ENCODE measurements around the gene ZCRB1.
A peak's percentile ranks its signal among the peaks of the same experiment; 100 is the strongest.
"Not testable (repeated sequence)": the region's sequence is repeated elsewhere in the genome, so short reads cannot be mapped to it uniquely, and the experiment has no call there.

Gene ZCRB1, protein sequence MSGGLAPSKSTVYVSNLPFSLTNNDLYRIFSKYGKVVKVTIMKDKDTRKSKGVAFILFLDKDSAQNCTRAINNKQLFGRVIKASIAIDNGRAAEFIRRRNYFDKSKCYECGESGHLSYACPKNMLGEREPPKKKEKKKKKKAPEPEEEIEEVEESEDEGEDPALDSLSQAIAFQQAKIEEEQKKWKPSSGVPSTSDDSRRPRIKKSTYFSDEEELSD

DNA sequence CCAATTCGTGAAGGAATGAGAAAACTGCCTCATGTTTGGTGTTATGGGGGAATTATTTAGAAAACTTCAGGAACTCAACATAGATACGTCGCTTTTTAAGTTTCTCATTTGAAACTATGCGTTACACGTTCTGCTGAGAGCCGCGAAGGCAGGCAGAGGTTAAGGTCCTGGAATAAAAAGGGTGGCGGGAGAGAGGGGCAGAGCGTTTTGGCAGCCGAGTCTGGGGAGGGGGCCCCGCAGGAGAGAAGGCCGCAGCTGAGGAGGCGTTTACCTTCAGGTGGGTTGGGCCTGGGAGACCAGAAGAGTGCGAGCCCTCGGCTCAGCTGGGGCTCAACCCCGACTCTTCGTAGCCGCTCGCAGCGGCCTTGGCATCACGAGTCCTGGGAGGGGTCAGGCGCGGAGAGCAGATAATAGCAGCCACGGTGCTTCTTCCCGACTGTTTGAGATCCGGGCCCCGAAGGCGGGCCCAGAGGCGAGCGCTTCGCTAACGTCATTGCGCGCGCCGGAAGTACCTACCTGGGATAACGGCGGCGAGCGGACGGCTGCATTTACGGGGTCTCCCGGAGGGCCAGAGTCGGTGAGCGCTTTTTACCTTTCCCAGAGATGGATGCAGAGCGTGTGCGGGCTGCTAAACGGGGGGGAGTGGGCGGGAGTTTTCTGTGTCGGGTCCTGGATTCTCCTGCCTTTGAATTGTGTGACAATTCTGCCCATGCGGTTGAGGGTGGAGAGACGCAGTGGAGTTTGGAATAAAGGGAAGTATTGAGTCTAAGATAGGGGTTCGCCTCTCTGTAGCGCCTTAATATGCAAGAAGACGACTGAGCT is at the start of gene ZCRB1, which contains the start of gene PPHLN1:
ZCRB1 (minus strand) TSS at position 442 of the 822 bp plus-strand sequence. CDS start 1,992 bp downstream, outside the sequence.
PPHLN1 (plus strand) TSS at position 515 of the 822 bp plus-strand sequence. CDS start 9,736 bp downstream, outside the sequence.
- DNase-seq, result peak; percentile 63

DNA sequence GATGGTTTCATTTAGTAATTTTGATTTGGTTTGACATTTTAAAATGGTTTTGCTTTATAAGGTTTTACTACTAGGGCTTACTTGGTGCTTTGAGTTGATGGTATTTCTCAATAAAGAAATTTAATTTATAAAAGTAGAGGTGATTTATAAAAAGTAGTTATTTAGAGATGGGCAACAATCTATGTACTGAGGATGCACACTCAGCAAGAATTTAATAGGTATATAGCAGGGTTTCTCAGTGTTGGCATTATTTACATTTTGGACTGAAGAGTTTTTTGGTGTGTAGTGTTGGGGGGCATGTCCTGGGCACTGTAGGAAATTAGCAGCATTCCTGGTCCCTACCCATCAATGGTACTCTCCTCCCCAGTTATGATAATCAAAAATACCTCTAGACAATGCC is 47.8 kb upstream of the ZCRB1 start:
- no peak for DNase-seq

DNA sequence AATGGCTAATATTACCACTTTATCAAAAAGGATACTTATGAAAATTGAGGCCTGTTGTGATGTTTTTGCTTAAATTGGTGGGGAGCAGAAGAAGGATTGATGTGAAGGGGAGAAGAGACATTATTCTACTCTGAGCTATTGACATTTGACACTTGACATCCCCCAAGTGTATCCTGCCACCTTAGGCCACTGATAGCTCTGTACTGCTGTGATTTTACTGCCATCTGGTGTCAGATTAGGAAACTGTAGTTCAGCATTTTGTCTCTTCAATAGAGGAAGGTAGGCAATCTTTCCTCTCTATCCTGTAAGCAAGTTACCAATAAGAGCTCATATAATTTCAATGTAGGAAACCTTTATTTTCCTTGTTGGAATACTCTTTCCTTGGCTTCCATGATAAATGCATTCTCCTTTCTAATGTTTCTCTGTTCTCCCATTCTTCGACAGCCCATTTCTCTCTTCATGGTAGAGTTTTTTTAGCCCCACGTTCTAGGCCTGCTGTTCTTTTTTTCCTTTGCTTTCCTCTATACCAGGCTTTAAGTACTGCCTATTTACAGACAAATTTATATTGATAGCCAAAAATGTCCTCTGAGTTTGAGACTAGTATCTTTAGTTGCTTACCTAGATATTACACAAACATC is 46.4 kb upstream of the ZCRB1 start:
- DNase-seq, result peak; percentile 6

DNA sequence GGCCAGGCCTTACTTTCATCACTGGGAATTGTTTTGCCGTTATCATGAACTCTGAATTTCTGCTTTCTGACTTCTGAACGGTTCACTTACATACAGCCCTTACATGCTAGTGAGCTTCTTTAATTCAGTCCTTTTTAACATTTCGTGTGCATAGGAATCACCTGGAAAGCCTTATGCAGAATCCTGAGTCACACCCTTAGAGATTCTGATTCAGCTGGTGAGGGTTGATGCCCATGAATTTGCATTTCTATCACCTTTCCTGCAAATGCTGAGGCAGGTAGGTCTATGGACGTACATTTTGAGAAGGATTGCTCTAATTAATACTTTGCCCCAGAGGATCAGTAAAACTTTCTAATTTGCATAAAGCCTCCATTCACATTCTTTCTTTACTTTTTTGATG is 44.1 kb upstream of the ZCRB1 start:
- DNase-seq, result no peak

DNA sequence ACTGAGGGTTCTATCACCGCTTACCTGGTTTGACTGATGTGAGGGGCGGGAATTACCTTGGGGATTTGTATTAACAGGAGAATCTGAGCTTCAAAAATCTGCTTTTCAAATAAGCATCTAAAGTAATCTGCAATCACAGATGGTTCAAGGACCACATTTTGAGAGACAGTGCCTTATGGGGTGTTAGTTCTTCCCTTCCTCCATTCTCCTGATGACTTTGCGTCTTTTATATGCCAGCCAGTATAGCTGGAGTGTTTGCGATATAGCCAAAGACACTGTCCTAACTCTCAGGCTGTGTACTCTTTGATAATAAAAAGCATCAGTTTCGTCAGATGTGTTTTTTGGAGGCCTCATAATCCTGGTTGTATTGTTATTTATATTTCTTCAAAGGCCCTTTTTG is 39.6 kb upstream of the ZCRB1 start:
- no peak for DNase-seq

DNA sequence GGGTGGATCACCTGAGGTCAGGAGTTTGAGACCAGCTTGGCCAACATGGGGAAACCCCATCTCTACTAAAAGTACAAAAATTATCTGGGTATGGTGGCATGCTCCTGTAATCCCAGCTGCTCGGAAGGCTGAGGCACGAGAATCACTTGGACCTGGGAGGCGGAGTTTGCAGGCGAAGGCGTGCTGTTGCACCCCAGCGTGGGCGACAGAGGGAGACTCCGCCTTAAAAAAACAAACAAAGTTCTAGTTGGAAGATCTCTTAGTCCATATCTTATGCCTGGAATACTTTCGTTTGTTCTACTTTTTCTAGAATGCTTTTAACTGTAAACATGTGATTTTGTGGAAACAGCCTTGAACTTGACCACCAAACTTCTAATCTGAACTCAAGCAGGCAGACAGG is 38.8 kb upstream of the ZCRB1 start:
- no peak for DNase-seq

DNA sequence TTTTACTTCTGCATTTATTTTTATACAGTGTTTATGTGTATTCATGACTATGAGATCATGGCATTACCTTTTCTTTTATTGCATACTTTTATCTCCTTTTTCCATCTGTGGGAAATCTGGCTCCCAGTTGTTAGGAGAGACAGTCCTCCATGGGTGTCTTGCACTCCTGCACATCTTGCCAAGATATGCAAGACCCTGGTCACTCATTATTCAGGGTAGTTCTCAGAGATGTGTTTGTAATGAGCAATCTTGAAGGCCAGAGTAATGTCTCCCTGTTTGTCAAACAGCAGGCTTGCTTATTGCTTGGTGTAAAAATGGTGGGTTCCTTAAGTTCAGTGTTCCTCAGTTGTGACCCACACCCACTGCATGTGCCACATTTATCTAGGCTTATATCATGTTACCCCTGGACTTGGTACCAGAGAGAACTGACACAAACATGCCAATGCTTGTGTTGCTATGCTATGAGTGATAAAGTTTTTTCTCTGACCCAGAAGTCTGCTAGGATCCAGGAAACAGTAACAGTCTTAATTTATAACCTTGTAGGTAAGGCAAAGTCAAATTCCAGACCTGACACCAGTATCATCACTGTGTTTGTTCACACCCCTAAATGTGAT is 36.9 kb upstream of the ZCRB1 start:
- no peak for DNase-seq

DNA sequence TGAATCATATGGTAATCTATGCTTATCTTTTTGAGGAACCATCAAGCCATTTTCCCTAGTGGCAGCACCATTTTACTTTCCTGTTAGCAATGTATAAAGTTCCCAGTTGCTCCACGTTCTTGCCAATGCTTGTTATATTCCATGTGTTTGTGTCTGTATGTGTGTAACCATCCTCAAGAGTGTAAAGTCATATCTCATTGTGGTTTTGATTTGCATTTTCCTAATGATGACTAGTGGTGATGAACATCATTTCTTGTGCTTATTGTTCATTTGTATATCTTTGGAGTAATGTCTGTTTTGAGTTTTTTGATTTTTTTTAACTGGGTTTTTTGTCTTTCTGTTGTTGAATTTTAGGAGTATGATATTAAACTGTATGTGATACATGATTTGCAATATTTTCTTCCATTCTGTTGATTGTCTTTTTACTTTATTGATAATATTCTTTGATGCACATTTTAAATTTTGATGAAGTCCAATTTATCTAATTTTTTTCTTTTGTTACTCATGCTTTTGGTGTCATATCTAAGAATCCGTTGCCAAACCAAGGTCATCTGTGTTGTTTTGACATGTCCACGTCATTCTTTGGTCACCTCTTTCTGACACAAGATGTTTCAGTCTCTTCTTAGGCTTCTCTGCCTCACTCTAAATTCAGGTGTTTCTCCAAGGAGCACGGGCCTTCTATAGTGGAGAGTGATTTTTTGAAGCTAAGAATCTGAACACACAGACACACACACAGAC is 36.2 kb upstream of the ZCRB1 start:
- no peak for DNase-seq

DNA sequence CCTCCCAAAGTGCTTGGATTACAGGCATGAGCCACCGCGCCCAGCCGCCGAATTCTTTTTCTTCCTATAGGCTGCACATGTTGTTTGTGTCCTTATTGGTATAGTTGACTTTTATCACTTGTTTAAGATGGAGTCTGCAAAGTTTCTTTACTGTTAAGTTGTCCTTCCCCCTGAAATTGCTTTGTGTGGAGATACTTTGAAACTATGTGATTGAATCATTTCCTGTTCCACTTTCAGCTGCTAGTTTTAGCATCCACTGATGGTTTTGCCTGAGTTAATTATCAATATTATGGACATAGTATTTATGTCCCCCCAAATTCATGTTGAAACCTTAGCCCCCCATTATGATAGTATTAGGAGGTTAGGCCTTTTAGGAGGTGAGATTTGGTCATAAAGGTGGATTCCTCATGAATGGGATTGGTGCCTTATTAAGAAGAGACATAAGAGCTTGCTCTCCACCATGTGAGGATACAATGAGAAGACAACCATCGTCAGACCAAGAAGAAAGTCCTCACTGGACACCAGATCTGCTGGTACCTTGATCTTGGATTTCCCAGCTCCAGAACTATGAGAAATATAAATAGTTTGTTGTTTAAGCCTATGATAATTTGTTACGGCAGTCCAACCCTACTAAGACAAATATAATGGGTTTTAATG is 35.0 kb upstream of the ZCRB1 start:
- DNase-seq, result no peak

DNA sequence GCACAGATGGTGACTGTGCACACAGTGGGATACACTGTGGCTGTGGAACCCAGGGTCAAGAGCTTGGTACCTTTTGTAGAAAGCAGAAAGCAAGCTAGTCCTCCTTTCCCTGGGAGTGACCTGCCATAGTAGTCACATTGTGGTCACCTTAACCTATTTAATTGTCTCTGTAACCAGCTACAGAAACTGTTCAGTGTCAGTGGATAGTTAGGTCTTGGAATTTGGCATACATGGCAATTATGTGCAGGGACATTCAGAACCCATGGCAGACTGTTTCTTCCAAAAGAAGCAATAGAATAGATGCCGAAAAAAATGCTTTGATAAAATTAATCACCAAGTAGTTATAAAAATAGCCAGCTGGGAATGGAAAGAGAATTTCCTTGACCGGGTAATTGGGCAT is 30.4 kb upstream of the ZCRB1 start:
- no peak for DNase-seq

DNA sequence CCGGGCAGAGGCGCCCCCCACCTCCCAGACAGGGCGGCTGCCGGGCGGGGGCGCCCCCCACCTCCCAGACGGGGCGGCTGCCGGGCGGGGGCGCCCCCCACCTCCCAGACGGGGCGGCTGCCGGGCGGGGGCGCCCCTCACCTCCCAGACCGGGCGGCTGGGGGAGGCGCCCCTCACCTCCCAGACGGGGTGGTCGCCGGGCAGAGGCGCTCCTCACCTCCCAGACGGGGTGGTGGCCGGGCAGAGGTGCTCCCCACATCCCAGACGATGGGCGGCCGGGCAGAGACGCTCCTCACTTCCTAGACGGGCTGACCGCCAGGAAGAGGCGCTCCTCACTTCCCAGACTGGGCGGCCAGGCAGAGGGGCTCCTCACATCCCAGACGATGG is 24.1 kb upstream of the ZCRB1 start:
- not testable (repeated sequence) for DNase-seq

DNA sequence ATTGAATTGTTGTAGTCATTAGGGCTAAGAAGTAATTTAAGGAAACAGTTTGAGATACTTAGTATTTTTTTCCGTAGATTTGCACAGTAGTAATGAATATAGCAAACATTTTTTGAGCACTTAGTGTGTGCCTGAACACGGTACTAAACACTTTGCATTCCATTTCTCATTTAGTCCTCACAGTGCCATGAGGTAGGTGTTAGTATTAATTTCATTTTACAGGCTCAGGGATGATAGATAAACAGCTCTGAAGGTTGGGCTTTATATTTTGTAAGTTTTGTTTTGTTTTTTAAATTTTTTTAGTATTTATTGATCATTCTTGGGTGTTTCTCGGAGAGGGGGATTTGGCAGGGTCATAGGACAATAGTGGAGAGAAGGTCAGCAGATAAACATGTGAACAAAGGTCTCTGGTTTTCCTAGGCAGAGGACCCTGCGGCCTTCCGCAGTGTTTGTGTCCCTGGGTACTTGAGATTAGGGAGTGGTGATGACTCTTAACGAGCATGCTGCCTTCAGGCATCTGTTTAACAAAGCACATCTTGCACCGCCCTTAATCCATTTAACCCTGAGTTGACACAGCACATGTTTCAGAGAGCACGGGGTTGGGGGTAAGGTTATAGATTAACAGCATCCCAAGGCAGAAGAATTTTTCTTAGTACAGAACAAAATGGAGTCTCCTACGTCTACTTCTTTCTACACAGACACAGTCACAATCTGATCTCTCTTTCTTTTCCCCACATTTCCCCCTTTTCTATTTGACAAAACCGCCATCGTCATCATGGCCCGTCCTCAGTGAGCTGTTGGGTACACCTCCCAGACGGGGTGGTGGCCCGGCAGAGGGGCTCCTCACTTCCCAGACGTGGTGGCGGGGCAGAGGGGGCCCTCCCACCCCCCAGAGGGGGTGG is 23.5 kb upstream of the ZCRB1 start:
- not testable (repeated sequence) for DNase-seq

DNA sequence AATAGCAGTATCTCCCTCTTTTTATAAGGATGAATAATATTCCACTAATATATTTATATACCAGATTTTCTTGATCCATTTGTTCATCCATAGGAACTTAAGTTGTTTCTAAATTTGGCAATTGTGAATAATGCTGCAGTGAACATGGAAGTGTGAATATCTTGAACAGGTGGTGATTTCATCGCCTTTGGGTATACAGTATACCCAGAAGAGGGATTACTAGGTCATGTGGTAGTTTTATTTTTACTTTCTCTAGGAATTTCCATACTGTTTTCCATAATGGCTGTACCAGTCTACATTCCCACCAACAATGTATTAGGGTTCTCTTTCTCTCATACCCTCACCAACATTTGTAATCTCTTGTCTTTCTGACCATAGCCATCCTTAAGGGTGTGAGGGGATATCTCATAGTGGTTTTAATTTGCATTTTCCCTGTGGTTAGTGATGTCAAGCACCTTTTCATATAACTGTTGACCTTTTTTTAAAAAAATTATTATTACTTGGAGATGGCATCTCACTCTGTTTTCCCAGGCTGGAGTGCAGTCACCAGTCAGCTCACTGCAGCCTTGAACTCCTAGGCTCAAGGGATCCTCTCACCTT is 20.6 kb upstream of the ZCRB1 start:
- DNase-seq, result no peak

DNA sequence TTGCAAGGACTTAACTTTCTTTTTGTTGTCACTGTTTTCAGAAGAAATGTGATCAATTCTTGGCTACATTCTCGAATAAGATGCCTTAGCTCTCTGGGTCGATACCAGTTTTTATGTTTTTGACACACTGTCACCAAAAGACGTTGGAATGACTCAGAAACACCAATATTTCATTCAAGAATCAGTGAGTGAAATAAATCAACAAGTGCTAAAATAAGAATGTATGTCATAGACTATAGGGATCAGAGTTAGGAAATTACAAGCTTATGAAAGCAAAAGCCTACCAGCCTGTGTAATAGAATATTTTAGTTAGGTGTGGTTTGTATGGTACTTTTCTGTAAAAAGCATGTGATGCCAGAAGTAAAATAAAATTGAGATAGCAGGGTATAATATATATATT is 17.8 kb upstream of the ZCRB1 start:
- no peak for DNase-seq

DNA sequence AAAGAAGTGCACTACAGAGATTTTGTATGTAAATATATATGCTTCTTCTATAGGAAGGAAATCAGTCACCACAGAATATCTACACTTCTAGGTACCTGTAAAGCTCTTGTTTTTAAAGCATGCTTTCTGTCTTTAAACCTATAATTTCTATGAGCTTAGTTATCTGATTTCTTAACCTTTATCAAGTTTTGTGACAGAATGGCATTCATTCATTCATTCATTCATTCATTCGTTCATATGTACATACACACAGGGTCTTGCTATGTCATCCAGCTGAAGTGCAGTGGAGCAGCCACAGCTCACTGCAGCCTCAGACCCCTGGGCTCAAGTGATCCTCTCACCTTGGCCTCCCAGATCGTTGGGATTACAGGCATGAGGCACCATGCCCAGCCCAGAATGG is 16.1 kb upstream of the ZCRB1 start:
- no peak for DNase-seq

DNA sequence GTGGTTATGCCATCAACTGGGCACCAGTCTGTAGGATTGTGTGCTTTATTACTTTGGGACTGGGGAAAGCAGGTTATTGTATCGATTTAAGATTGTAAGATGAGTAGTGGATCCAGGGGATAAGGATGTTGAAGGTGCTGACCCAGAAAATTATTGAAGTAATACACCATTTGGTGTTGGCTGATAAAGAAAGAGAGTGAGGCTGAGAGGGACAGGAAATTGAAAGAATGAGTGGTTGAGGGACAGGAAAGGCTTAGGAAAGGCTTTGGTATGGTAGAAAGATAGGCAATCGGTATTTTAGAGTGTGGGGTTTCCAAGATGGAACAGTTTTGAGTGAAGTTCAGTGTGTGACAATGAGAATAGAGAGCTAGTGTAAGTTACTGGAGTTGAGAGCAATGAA is 12.4 kb upstream of the ZCRB1 start:
- DNase-seq, result no peak

DNA sequence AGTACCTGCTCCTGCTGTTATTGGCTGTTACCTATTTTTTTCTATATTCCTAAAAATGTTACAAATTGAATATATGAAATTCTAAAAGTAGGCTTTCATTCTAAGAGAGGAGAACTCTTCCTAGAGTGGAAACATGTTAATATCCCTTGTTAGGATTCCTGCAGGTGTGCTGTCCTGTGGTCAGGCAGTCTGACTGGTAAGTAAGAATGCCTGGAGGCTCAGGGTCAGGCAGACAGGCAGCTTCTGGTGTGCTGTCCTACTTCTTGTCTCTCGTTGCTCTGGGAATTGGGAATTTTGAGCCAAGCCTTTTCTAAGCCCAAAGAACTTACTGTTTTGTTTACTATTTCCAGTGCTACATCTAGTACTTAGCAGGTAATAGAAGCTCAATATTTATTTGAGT is 10.4 kb upstream of the ZCRB1 start:
- no peak for DNase-seq

DNA sequence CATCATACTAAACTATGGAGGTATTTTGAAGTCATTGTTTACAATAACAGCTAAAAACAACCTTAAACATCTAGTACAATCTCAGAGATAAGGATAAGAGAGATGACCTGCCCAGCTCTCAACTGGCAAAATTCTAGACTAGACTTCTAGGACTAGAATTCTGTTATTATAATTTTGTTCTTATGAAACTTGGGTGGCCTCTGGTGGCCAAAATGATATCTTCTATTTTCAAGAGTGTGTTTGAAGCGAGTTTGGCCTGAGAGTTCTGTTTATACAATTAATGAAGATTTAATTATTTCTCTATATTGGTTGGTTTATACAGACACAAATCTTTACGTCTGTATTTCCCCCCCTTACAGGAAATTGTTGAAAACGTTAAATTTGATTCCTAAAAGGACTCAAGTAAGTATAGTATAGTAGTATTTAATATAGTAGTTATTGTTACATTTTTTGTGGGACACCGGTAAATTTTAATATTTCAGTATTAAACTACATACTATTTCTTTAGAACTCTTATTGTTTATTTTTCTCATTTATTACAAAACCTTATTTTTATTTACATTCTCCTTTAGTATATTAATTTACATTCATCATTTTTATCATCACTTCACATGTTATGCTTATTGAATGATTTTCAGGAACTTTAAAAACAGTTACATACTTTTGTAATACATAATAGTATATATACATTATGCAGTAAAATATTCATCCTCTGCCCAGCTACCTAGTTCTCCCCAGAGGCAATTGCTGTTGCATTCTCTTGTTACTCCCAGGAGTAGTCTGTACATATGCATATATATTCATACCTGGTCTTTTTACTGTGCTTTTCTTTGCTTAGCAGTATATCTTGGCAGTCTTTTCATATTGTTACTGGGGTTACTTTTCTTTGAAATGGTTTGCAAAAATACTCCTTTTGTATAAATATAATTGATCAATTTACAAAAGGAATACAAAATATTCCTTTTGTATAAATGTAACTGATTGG is 6.7 kb upstream of the ZCRB1 start:
- DNase-seq, result no peak

DNA sequence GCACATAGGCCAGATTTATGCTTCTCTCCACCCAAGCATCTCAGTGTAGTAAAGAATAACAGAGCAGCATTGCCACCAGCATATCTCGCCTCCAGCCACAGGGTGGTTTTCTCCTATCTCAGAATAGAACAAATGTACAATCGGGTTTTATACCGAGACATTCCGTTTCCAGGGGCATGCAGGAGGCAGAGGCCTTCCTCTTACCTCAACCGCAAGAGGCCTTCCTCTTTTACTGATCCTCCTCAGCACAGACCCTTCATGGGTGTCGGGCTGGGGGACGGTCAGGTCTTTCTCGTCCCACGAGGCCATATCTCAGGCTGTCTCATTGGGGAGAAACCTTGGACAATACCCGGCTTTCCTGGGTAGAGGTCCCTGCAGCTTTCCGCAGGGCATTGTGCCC is 4.2 kb upstream of the ZCRB1 start:
- not testable (repeated sequence) for DNase-seq

DNA sequence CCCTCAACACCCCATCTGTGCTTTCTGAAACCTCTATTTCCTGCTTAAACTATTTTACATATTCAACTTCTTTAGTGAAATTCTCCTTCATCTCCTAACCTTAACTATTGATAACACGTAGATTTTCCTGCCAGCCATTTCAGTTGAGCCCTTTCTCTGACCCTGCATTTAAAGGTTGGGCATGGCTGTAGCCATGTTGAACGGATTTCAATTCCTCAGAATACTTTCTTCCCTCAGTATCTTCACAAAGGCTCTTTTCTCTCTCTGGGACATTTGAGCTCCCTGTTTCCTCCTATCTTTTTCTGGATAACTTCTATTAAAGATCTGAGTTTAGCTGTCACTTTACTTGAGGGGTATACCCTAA is 1.3 kb upstream of the ZCRB1 start:
- DNase-seq, result no peak

Data from NCI-H345 (cell line).